B cell (primary cell): ENCODE measurements around the gene FASTK. TPM values are rescaled to one million over a fixed set of nuclear protein-coding genes. Genes with fewer than 3 reads are reported as not detected.

Experiments
- ATAC-seq: fragments of 200-7000 bp; cut with Tn5 transposase; one replicate; pipeline ENCODE4 v1.10.0; 2021; ENCODE audit warnings: low read depth, mild to moderate bottlenecking, moderate number of reproducible peaks, moderate library complexity
- CTCF ChIA-PET: fragments of 350-600 bp; sonication (Branson Sonifier 250); formaldehyde crosslinking; loops from one replicate; lab custom pipeline; 2021; ENCODE audit warnings: antibody characterized with exemption, inconsistent platforms; lab: Charles Lee
- POLR2A ChIA-PET: fragments of 350-600 bp; sonication (Branson Sonifier 250); formaldehyde crosslinking; loops from one replicate; lab custom pipeline; 2021; ENCODE audit warnings: antibody characterized with exemption; lab: Charles Lee
- DNase-seq: peaks from one replicate; pipeline ENCODE4 v3.0.0; 2013
- H2AFZ ChIP-seq: 2 replicates; pipeline ENCODE4 v1.6.1; 2012; ENCODE audit warnings: mild to moderate bottlenecking, low read depth, low read length; ENCODE audit not compliant: insufficient read depth, poor library complexity, severe bottlenecking
- H3K27ac ChIP-seq, 2 donors: 1 replicate in 1 of 2; 2 replicates in 1 of 2; pipeline ENCODE4 v1.5.1; 2012 to 2013; ENCODE audit warnings: low read length in 2 of 2, mild to moderate bottlenecking in 2 of 2, moderate library complexity in 1 of 2
- H3K27me3 ChIP-seq, 4 experiments: fragments of 200-600 bp in 1 of 4; sonication (generic) in 1 of 4; replicated peaks in 1 of 4; 1 replicate in 2 of 4; 2 replicates in 2 of 4; pipeline versions ENCODE4 v1.6.1 to v1.7.0; 2013 to 2016; ENCODE audit warnings: low read length in 3 of 4, mild to moderate bottlenecking in 2 of 4, mixed read lengths in 1 of 4, moderate library complexity in 1 of 4; ENCODE audit not compliant: insufficient read depth in 4 of 4, control insufficient read depth in 3 of 4; ENCODE audit errors: control extremely low read depth in 1 of 4
- H3K36me3 ChIP-seq, 2 experiments: replicated peaks in 1 of 2; 1 replicate in 1 of 2; 2 replicates in 1 of 2; pipeline versions ENCODE4 v1.6.1 to v1.7.1; 2013; ENCODE audit warnings: low read length in 1 of 2; ENCODE audit not compliant: insufficient read depth in 2 of 2, control insufficient read depth in 1 of 2; ENCODE audit errors: control extremely low read depth in 1 of 2, extremely low read depth in 1 of 2
- H3K4me1 ChIP-seq, 2 donors: fragments of 200-600 bp in 1 of 2; sonication (generic) in 1 of 2; 1 replicate in 1 of 2; 2 replicates in 1 of 2; pipeline versions ENCODE4 v1.5.1 to v1.6.1; 2013 to 2017; ENCODE audit warnings: low read length in 2 of 2; ENCODE audit not compliant: control insufficient read depth in 2 of 2, insufficient read depth in 2 of 2
- H3K4me2 ChIP-seq: replicated peaks from 2 replicates; pipeline ENCODE3; 2012; ENCODE audit warnings: mild to moderate bottlenecking, low read depth, low read length; ENCODE audit not compliant: poor library complexity, severe bottlenecking
- H3K4me3 ChIP-seq, 5 experiments: fragments of 200-600 bp in 1 of 5; sonication (generic) in 1 of 5; 1 replicate in 3 of 5; 2 replicates in 2 of 5; pipeline versions ENCODE4 v1.5.1 to v1.7.0; 2011 to 2016; ENCODE audit warnings: low read length in 4 of 5, mild to moderate bottlenecking in 4 of 5, low read depth in 2 of 5, control low read depth in 1 of 5, moderate library complexity in 1 of 5; ENCODE audit not compliant: insufficient read depth in 1 of 5; ENCODE audit errors: control extremely low read depth in 1 of 5, extremely low read depth in 1 of 5
- H3K79me2 ChIP-seq: fragments of 200-600 bp; sonication (generic); one replicate; pipeline ENCODE4 v1.6.0; 2016; ENCODE audit warnings: low read length; ENCODE audit not compliant: control insufficient read depth, insufficient read depth
- H3K9ac ChIP-seq: fragments of 200-600 bp; sonication (generic); 2 replicates; pipeline ENCODE4 v1.6.1; 2017; ENCODE audit warnings: mild to moderate bottlenecking, low read length, moderate library complexity
- H3K9me3 ChIP-seq, 3 donors: one replicate each; pipeline versions ENCODE4 v1.6.1 to v1.7.1; 2013; ENCODE audit warnings: low read length in 2 of 3; ENCODE audit not compliant: control insufficient read depth in 2 of 3, insufficient read depth in 1 of 3; ENCODE audit errors: control extremely low read depth in 1 of 3
- H4K20me1 ChIP-seq: 2 replicates; pipeline ENCODE4 v1.6.0; 2012; ENCODE audit warnings: mild to moderate bottlenecking, low read length; ENCODE audit not compliant: insufficient read depth, control insufficient read depth, poor library complexity, severe bottlenecking
- H3K27ac Mint-ChIP-seq: one replicate; pipeline ENCODE4 v1.8.0; 2021; ENCODE audit warnings: mixed read lengths
- H3K27me3 Mint-ChIP-seq: one replicate; pipeline ENCODE4 v1.8.0; 2021; ENCODE audit warnings: mixed read lengths
- H3K4me1 Mint-ChIP-seq: one replicate; pipeline ENCODE4 v1.8.0; 2021; ENCODE audit warnings: mixed read lengths
- H3K4me3 Mint-ChIP-seq: one replicate; pipeline ENCODE4 v1.8.0; 2021; ENCODE audit warnings: mixed read lengths
- H3K9me3 Mint-ChIP-seq: one replicate; pipeline ENCODE4 v1.8.0; 2022; ENCODE audit warnings: mixed read lengths; ENCODE audit not compliant: insufficient read depth
- EZH2 ChIP-seq: IDR thresholded peaks from 2 replicates; pipeline ENCODE4 v1.6.1; 2012; ENCODE audit warnings: borderline replicate concordance, low read depth, mild to moderate bottlenecking, moderate library complexity, low read length; ENCODE audit not compliant: insufficient read depth, poor library complexity, severe bottlenecking
- WGBS: methylation state at CpG from one replicate; pipeline ENCODE4 v1.1.5; 2013; ENCODE audit warnings: missing lambda C conversion rate; ENCODE audit not compliant: insufficient coverage; 5-methylcytosine and 5-hydroxymethylcytosine counted together
- intact Hi-C: fragments of 100-400 bp; cut with micrococcal nuclease; formaldehyde crosslinking; loops from one replicate; pipeline ENCODE4 v1.10.0; 2022
- polyA plus RNA-seq: library from polyadenylated mRNA; depleted of rRNA; stranded (reverse); fragments of >200 nt; gene quantifications from 2 replicates; pipeline ENCODE4 v1.2.3, GENCODE V29; 2012
- total RNA-seq, 2 donors: library from RNA; stranded (reverse); fragments of 120-200 nt in 1 of 2; gene quantifications; 1 replicate in 1 of 2; 2 replicates in 1 of 2; pipeline versions ENCODE4 v1.2.3 to v1.2.4, GENCODE V29; 2013 to 2022
- TF ChIP-seq, protein P1 (sequence below): fragments of 200-600 bp; IDR thresholded peaks from one replicate; pipeline ENCODE4 v1.8.0; 2022; ENCODE audit warnings: antibody characterized with exemption, mild to moderate bottlenecking

Gene FASTK
- total and polyA plus RNA-seq, 2 donors (not counting 1 experiment from before 2014, with no cell fraction given) = 120 to 258 TPM

DNA sequence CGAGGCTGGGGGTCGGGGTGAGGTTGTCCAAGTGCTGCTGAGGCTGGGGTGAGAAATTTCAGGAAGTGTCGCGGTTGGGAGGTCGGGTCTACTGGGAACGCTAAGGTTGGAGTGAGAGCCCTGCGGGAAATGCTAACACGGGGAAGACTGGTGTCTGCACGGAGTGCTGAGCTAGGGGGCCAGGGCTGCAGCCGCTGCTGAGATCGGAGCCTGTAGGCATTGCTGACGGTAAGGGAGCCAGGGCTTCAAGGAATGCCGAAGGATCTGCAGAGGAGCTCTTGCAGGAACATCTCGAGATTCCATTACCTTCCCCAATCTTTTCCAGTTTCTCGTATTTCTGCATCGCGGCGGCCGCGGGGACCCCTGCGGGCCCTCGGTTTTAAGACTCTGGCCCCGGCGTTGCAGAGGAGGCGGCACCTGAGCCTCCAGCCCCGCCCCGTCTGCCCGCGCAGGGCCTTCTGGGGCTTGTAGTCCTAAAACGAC, 23.1 kb downstream of the FASTK start, which contains the start of gene CDK5:
CDK5 (minus strand) TSS at position 392 of the 483 bp plus-strand sequence; CDS start at position 343, 49 bp downstream.
- CTCF ChIA-PET = interaction anchor here (1.6 kb wide), 1 partner anchor 39 kb away, joined by 4 read pairs; no protein-coding TSS in a partner anchor

More for the DNA sequence above, 23.1 kb downstream of the FASTK start, which contains the start of gene CDK5:
- no peak for DNase-seq
- Histone ChIP-seq H3K4me1 (peaks cover 23 to 40% of the 10 kb centered on the region in 2 donors), H3K36me3 (no peaks in the 10 kb centered on the region), H3K79me2 (peaks cover 37% of the 10 kb centered on the region), H3K27me3 (no peaks in the 10 kb centered on the region), H3K9me3 (no peaks in the 10 kb centered on the region), H3K9ac (peak within 1 kb of the TSS; percentile 89), H3K4me2 (peak within 1 kb of the TSS; percentile 100), H3K4me3 (peak within 1 kb of the TSS; percentile 72 to 91 (median 85)), H2AFZ (peak within 1 kb of the TSS; percentile 98), H4K20me1 (peaks cover 27% of the 10 kb centered on the region), H3K27ac (peak within 1 kb of the TSS; percentile 79 to 82)
- peak within 1 kb of the TSS; percentile 96 for H3K4me3 Mint-ChIP-seq
- no peaks in the 10 kb centered on the region for H3K9me3 Mint-ChIP-seq
- H3K27ac Mint-ChIP-seq = peak within 1 kb of the TSS; percentile 94
- TF ChIP-seq, protein P1, sequence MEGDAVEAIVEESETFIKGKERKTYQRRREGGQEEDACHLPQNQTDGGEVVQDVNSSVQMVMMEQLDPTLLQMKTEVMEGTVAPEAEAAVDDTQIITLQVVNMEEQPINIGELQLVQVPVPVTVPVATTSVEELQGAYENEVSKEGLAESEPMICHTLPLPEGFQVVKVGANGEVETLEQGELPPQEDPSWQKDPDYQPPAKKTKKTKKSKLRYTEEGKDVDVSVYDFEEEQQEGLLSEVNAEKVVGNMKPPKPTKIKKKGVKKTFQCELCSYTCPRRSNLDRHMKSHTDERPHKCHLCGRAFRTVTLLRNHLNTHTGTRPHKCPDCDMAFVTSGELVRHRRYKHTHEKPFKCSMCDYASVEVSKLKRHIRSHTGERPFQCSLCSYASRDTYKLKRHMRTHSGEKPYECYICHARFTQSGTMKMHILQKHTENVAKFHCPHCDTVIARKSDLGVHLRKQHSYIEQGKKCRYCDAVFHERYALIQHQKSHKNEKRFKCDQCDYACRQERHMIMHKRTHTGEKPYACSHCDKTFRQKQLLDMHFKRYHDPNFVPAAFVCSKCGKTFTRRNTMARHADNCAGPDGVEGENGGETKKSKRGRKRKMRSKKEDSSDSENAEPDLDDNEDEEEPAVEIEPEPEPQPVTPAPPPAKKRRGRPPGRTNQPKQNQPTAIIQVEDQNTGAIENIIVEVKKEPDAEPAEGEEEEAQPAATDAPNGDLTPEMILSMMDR = no peak
- no peak for TF ChIP-seq EZH2
- under 1% methylated on average over 30 of the region's 30 CpGs for WGBS
- ATAC-seq = peak; percentile 0
- H3K4me1 Mint-ChIP-seq = peaks cover 39% of the 10 kb centered on the region
- intact Hi-C loops = loop anchor here (1.0 to 5.0 kb wide), 2 partner anchors 45 to 170 kb away; partner anchors contain the start of gene ABCF2
- peaks cover 2% of the 10 kb centered on the region for H3K27me3 Mint-ChIP-seq
- POLR2A ChIA-PET = interaction anchor here (1.3 kb wide), 1 partner anchor 44 kb away, joined by 7 read pairs; no protein-coding TSS in a partner anchor
